Measurements from ENCODE around the gene SDK1. TPM values are rescaled to one million over a fixed set of nuclear protein-coding genes. Genes with fewer than 3 reads are reported as not detected.

The SDK1 gene
- total RNA-seq, 1 experiment from 2014 or later, result 6.0 TPM

- no peaks in the 10 kb centered on the region for H3K9me3 ChIP-seq (replicated peaks)
Observed at GRCh38 chr7:4000139-4000538, 699.1 kb downstream of the SDK1 start.

DNA sequence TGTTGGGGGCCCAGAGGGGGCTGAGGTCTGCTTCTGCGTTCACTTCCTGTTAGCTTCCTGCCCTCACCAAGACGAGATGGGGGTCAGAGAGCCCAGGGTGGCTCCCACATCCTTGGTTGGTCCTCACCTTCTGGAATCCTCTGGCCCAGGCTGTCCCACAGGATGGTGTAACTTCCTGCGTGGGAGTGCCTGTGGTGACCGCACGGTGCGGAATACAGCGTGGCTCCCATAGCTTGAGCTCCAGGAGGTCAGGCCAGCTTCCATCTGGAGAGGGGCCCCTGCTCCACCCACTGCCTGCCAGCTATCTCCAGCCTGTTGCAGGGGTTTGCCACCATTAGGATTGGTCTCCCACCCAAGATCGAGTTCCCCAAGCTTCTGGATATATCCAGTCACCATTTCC is 699.9 kb downstream of the SDK1 start:
- Histone ChIP-seq H3K36me3 (no peaks in the 10 kb centered on the region), H3K9me3 (replicated peaks) (no peaks in the 10 kb centered on the region), H3K27ac (no peak overlapping the region), H3K4me1 (peaks cover 17% of the 10 kb centered on the region), H3K4me3 (no peak overlapping the region), H3K27me3 (no peaks in the 10 kb centered on the region)
- no peak for DNase-seq

More at GRCh38 chr7:4000139-4000538, 699.1 kb downstream of the SDK1 start:
- peaks cover 17% of the 10 kb centered on the region for H3K4me1 ChIP-seq
- H3K4me3 ChIP-seq, result no peak overlapping the region
- H3K27me3 ChIP-seq, result no peaks in the 10 kb centered on the region
- no peaks in the 10 kb centered on the region for H3K36me3 ChIP-seq
- H3K27ac ChIP-seq, result no peak overlapping the region
- DNase-seq, result no peak

DNA sequence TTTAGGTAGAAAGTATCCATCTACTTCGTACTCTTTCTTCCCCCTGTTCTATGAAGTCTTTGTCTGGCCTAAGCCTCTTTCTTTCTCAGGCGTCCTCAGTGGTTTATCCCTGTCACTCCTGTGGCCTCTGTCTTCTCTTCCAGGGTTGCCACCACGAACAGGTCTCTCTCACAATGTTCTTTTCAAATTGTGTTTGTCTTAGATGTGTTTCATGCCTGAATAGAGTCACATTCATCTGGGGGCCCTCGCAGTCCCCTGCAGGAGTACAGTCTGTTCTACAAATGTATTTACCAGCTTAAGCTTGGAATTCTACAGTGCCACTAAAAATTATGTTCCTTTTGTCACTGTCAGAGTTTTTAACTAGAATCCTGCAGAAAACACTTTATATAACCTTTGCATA is 700.7 kb downstream of the SDK1 start:
- no peaks in the 10 kb centered on the region for H3K36me3 ChIP-seq
- peaks cover 13% of the 10 kb centered on the region for H3K4me1 ChIP-seq
- DNase-seq, result no peak
- H3K9me3 ChIP-seq (replicated peaks), result no peaks in the 10 kb centered on the region
- no peaks in the 10 kb centered on the region for H3K27me3 ChIP-seq
- H3K27ac ChIP-seq, result no peak overlapping the region
- H3K4me3 ChIP-seq, result no peak overlapping the region

DNA sequence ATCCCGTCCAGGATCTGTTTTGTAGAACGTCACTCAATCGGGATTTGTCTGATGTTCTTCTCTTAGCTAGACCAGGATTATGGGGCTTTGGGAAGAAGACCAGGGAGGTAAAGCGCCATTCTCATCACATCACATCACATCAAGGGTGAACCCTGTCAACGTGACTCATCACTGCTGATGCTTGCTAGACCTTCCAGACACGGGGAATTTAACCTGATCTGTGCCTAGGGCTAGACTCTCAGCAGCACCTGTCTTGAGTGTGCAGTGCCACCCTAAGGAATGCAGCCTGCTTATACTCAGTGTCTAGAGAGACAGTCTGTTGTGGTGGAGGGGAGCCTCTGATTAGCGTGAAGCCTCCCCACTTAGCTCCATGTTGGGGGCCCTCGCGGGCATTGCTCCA is 702.5 kb downstream of the SDK1 start:
- no peaks in the 10 kb centered on the region for H3K9me3 ChIP-seq (replicated peaks)

GRCh38 chr7:4006687-4007086 is 705.6 kb downstream of the SDK1 start:
- H3K9me3 ChIP-seq (replicated peaks), result no peaks in the 10 kb centered on the region
- no peak for DNase-seq
- no peaks in the 10 kb centered on the region for H3K36me3 ChIP-seq
- no peaks in the 10 kb centered on the region for H3K27me3 ChIP-seq
- H3K27ac ChIP-seq, result no peak overlapping the region
- H3K4me1 ChIP-seq, result no peaks in the 10 kb centered on the region
- no peak overlapping the region for H3K4me3 ChIP-seq

More for the DNA sequence above, 702.5 kb downstream of the SDK1 start:
- Histone ChIP-seq H3K27me3 (no peaks in the 10 kb centered on the region), H3K4me3 (no peak overlapping the region), H3K36me3 (no peaks in the 10 kb centered on the region), H3K27ac (no peak overlapping the region), H3K4me1 (peaks cover 3% of the 10 kb centered on the region)
- DNase-seq, result peak in 1 of 2 experiments; percentile 9

DNA sequence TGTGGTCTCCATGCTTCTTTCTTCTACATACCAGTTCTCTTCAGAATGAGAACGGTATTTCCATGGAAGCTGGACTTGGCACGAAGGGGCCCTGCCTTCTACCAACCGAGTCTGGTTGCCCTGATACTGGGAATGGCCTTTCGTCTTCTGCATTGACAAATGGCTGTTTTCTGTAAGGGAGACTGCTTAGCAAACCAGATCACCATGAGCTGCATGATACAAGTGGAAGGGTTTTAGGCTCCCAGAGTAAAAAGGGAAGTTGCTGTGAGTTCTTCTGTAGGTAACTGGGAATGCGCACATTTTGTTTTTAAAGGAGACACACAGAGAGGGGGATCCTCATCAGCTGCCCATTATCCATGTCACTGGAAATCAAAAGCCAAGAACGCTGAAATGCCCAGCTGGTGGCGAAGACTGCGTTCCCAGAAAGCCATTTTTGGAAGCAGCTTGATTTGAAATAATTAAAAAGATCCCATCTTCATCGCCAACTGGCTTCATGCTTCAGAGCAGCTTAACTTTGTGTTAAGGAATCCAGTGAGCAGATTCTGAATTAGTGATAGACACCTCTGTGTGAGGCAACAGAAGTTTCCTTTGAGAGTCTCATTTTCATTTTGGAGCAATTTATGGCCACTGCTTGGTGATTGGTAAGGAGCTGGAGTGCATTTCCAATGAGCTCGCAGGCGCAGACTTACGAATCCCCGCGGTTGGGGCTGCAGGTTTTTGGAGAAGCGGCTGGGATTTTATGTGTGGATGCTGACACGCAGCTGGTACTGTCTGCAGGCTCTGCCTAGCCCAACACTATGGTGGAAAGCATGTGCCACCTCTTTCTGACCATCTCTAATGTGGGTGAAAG is 708.4 kb downstream of the SDK1 start:
- no peak overlapping the region for H3K4me3 ChIP-seq

GRCh38 chr7:4010061-4010605 is 709.1 kb downstream of the SDK1 start:
- Histone ChIP-seq H3K9me3 (replicated peaks) (no peaks in the 10 kb centered on the region), H3K4me3 (no peak overlapping the region), H3K27ac (no peak overlapping the region), H3K27me3 (no peaks in the 10 kb centered on the region), H3K36me3 (no peaks in the 10 kb centered on the region), H3K4me1 (no peaks in the 10 kb centered on the region)
- no peak for DNase-seq

More for the DNA sequence above, 708.4 kb downstream of the SDK1 start:
- no peak overlapping the region for H3K27ac ChIP-seq
- no peak for DNase-seq
- no peaks in the 10 kb centered on the region for H3K9me3 ChIP-seq (replicated peaks)
- no peaks in the 10 kb centered on the region for H3K4me1 ChIP-seq
- no peaks in the 10 kb centered on the region for H3K36me3 ChIP-seq
- H3K27me3 ChIP-seq, result no peaks in the 10 kb centered on the region

DNA sequence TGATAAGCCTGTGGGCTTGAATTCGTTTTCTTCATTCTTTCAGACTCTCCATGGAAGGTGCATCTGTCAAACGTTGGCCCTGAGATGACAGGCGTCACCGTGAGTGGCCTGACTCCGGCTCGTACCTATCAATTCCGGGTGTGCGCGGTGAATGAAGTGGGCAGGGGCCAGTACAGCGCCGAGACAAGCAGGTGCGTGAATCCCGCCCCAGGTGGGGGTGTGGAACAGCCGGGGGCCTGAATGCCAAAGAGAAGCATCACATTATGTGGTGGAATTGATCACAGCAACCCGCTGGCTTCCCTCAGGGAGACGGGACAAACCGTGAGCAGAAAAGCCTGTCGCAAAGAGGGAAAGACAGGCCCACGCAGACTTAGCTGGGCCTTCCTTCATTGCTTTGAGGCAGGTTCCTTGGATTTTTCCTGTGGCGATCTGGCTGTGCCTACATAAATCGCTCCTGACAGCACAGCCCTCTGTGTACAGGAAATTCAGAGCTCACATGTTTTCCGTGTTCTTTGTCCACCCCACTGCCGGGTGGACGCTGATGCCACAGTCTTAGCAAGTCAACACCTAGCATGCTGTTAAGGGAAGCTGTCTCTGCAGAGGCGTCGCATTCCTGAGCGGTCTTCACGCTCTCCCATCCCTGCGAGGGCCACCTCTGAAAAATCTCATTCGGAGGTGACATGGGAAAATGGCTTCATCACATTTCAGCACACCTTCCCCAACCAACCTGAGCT is 710.0 kb downstream of the SDK1 start:
- H3K27ac ChIP-seq, result no peak overlapping the region
- no peaks in the 10 kb centered on the region for H3K36me3 ChIP-seq
- H3K9me3 ChIP-seq (replicated peaks), result no peaks in the 10 kb centered on the region
- H3K4me3 ChIP-seq, result no peak overlapping the region
- H3K4me1 ChIP-seq, result no peaks in the 10 kb centered on the region
- DNase-seq, result no peak
- no peaks in the 10 kb centered on the region for H3K27me3 ChIP-seq

- no peaks in the 10 kb centered on the region for H3K27me3 ChIP-seq
- H3K36me3 ChIP-seq, result no peaks in the 10 kb centered on the region
- H3K27ac ChIP-seq, result no peak overlapping the region
- DNase-seq, result no peak
- H3K4me3 ChIP-seq, result no peak overlapping the region
- no peaks in the 10 kb centered on the region for H3K4me1 ChIP-seq
- no peaks in the 10 kb centered on the region for H3K9me3 ChIP-seq (replicated peaks)
Observed at GRCh38 chr7:4013793-4014192, 712.7 kb downstream of the SDK1 start.

GRCh38 chr7:4014346-4015050 is 713.4 kb downstream of the SDK1 start:
- H3K36me3 ChIP-seq, result no peaks in the 10 kb centered on the region
- H3K27ac ChIP-seq, result no peak overlapping the region
- no peaks in the 10 kb centered on the region for H3K4me1 ChIP-seq
- no peak overlapping the region for H3K4me3 ChIP-seq
- no peaks in the 10 kb centered on the region for H3K9me3 ChIP-seq (replicated peaks)
- H3K27me3 ChIP-seq, result no peaks in the 10 kb centered on the region
- no peak for DNase-seq

GRCh38 chr7:4015371-4015770 is 714.3 kb downstream of the SDK1 start:
- Histone ChIP-seq H3K27me3 (no peaks in the 10 kb centered on the region), H3K9me3 (replicated peaks) (no peaks in the 10 kb centered on the region), H3K36me3 (no peaks in the 10 kb centered on the region), H3K4me1 (no peaks in the 10 kb centered on the region), H3K4me3 (no peak overlapping the region), H3K27ac (no peak overlapping the region)
- DNase-seq, result no peak

- H3K4me1 ChIP-seq, result no peaks in the 10 kb centered on the region
- no peaks in the 10 kb centered on the region for H3K36me3 ChIP-seq
- no peak overlapping the region for H3K4me3 ChIP-seq
- H3K9me3 ChIP-seq (replicated peaks), result no peaks in the 10 kb centered on the region
- H3K27me3 ChIP-seq, result no peaks in the 10 kb centered on the region
- H3K27ac ChIP-seq, result no peak overlapping the region
- no peak for DNase-seq
Observed at GRCh38 chr7:4015996-4016395, 714.9 kb downstream of the SDK1 start.

GRCh38 chr7:4017081-4017480 is 716.0 kb downstream of the SDK1 start:
- no peak overlapping the region for H3K27ac ChIP-seq
- H3K4me3 ChIP-seq, result no peak overlapping the region
- no peak for DNase-seq
- H3K36me3 ChIP-seq, result no peaks in the 10 kb centered on the region
- no peaks in the 10 kb centered on the region for H3K27me3 ChIP-seq
- no peaks in the 10 kb centered on the region for H3K9me3 ChIP-seq (replicated peaks)
- no peaks in the 10 kb centered on the region for H3K4me1 ChIP-seq

DNA sequence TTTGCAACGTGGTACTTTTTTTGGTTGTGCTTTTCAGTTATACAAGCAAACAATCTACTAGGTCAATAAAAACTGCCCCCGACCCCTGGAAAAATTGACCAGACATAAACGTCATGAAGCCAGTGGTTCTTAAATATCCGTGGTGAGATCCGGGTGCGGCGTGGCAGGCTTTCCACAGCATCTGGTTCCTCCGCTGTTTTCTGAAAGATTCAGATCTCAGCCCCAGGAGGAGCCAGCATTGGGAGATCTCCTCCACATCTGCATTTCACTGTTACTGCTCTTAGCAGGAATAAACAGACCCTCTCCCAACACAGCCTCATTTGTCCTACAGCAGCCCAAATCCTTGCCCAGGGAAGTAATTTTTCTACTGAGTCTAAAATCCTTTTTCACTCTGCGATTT is 716.7 kb downstream of the SDK1 start:
- Histone ChIP-seq H3K36me3 (no peaks in the 10 kb centered on the region), H3K4me3 (no peak overlapping the region), H3K4me1 (no peaks in the 10 kb centered on the region), H3K9me3 (replicated peaks) (no peaks in the 10 kb centered on the region), H3K27ac (no peak overlapping the region), H3K27me3 (no peaks in the 10 kb centered on the region)
- no peak for DNase-seq

Measured in SJCRH30 (cell line).